ENCODE measurements around the gene RAPGEF3.

DNA sequence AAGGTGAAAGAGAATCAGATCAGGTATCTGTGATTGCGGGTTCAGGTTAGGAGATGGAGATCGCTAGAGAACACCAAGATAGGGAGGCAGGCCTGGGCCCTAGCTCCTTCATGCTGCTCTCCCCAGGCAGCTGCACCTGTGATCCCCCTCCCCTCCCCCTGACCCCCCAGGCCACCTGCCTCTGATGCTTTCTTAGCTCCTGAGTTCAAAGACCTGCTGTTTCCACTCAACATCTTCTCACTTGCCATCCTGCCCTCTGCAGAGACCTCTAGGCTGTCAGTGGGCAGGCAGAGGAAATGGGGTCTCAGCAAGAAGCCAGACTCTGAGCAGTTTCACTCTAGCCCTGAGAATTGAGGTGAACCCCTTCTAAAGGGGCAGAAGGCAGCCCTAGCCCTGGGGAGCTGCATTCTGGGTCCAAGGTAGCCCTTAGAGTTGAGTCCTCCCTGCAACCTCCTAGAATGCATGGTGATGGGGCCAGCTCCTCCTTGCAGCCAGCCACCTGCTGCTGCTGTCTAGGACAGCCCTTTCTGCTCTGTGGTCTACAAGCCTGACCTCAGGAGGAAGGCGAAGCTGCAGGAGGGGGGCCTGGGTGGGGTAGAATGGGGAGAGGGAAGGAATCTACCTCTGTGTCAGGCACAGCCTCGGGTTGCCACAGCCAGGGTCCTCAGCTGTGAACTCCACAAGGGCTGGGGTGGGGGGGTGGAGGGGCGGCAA, 8.0 kb upstream of the RAPGEF3 start:
- TF ChIP-seq EZH2 (IDR thresholded peaks at IDR 0.05; ENCODE audit: borderline replicate concordance) (no peak), EZH2phosphoT487 (IDR thresholded peaks at IDR 0.05; ENCODE audit: low read depth, severe bottlenecking, unreplicated experiment) (no peak)
- TF ChIP-seq, protein P1, sequence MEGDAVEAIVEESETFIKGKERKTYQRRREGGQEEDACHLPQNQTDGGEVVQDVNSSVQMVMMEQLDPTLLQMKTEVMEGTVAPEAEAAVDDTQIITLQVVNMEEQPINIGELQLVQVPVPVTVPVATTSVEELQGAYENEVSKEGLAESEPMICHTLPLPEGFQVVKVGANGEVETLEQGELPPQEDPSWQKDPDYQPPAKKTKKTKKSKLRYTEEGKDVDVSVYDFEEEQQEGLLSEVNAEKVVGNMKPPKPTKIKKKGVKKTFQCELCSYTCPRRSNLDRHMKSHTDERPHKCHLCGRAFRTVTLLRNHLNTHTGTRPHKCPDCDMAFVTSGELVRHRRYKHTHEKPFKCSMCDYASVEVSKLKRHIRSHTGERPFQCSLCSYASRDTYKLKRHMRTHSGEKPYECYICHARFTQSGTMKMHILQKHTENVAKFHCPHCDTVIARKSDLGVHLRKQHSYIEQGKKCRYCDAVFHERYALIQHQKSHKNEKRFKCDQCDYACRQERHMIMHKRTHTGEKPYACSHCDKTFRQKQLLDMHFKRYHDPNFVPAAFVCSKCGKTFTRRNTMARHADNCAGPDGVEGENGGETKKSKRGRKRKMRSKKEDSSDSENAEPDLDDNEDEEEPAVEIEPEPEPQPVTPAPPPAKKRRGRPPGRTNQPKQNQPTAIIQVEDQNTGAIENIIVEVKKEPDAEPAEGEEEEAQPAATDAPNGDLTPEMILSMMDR (IDR thresholded peaks at IDR 0.05; ENCODE audit: poor library complexity), result no peak
